PC-3 (cell line): Measurements from ENCODE around the gene PCCA.

ENCODE experiments used
- EZH2 ChIP-seq: fragments of 300-600 bp; sonication (generic); IDR thresholded peaks from one replicate; pipeline ENCODE4 v1.6.1; 2017; ENCODE audit warnings: antibody characterized with exemption, mild to moderate bottlenecking, low read length; ENCODE audit not compliant: unreplicated experiment
- EZH2phosphoT487 ChIP-seq: fragments of 300-600 bp; sonication (generic); IDR thresholded peaks from 2 replicates; pipeline ENCODE4 v1.6.1; 2018; ENCODE audit warnings: mild to moderate bottlenecking, antibody characterized with exemption, low read length, borderline replicate concordance
- TF ChIP-seq, protein P1 (sequence below): fragments of 300-600 bp; sonication (generic); conservative IDR thresholded peaks from 2 replicates; pipeline ENCODE4 v1.5.1; 2017; ENCODE audit warnings: antibody characterized with exemption, low read depth, mild to moderate bottlenecking, low read length

- TF ChIP-seq, protein P1, sequence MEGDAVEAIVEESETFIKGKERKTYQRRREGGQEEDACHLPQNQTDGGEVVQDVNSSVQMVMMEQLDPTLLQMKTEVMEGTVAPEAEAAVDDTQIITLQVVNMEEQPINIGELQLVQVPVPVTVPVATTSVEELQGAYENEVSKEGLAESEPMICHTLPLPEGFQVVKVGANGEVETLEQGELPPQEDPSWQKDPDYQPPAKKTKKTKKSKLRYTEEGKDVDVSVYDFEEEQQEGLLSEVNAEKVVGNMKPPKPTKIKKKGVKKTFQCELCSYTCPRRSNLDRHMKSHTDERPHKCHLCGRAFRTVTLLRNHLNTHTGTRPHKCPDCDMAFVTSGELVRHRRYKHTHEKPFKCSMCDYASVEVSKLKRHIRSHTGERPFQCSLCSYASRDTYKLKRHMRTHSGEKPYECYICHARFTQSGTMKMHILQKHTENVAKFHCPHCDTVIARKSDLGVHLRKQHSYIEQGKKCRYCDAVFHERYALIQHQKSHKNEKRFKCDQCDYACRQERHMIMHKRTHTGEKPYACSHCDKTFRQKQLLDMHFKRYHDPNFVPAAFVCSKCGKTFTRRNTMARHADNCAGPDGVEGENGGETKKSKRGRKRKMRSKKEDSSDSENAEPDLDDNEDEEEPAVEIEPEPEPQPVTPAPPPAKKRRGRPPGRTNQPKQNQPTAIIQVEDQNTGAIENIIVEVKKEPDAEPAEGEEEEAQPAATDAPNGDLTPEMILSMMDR: no peak
- TF ChIP-seq EZH2 (no peak), EZH2phosphoT487 (no peak)
These were observed 352.0 kb downstream of the PCCA start for GRCh38 chr13:100440751-100441425.
